Measurements from ENCODE around the gene JARID2.

GRCh38 chr6:15282334-15282733, 36.5 kb downstream of the JARID2 start:
- TF ChIP-seq CTCF (IDR thresholded peaks at IDR 0.05 in 4 of 5, conservative IDR thresholded peaks at IDR 0.05 in 1 of 5) (no peak), POLR2A (IDR thresholded peaks at IDR 0.05) (no peak)

Measured in gastrocnemius medialis (tissue), 4 donors.